OCI-LY3 (cell line): ENCODE measurements around the gene ERBIN.

ENCODE experiments used
- CTCF ChIP-seq: fragments of 200-600, 300-600 bp; sonication (generic); IDR thresholded peaks from 2 replicates; pipeline ENCODE4 v1.5.1; 2014; ENCODE audit warnings: antibody characterized with exemption, low read length, low read depth
- EZH2phosphoT487 ChIP-seq: fragments of 200-600 bp; shearing (Covaris generic); IDR thresholded peaks from 2 replicates; pipeline ENCODE4 v1.6.1; 2018; ENCODE audit warnings: antibody characterized with exemption, mixed run types, low read depth

GRCh38 chr5:66122379-66123034 lies 196.1 kb downstream of the ERBIN start:
- no peak for TF ChIP-seq CTCF
- no peak for TF ChIP-seq EZH2phosphoT487
